Suprapubic skin (tissue), 4 donors: Measurements from ENCODE around the gene ZNF205. TPM values are rescaled to one million over a fixed set of nuclear protein-coding genes. Genes with fewer than 3 reads are reported as not detected.

Experiments used
- DNase-seq, 2 donors: peaks; one replicate each; pipeline ENCODE4 v3.0.0-alpha.2; 2019; ENCODE audit warnings: low spot score in 2 of 2
- H3K27ac ChIP-seq: fragments of 200-600 bp; sonication (generic); one replicate; pipeline ENCODE4 v1.5.1; 2019
- H3K27me3 ChIP-seq: fragments of 200-600 bp; sonication (generic); one replicate; pipeline ENCODE4 v1.5.1; 2019
- H3K36me3 ChIP-seq: fragments of 200-600 bp; sonication (generic); one replicate; pipeline ENCODE4 v1.5.1; 2019
- H3K4me1 ChIP-seq: fragments of 200-600 bp; sonication (generic); one replicate; pipeline ENCODE4 v1.5.1; 2019
- H3K4me3 ChIP-seq: fragments of 200-600 bp; sonication (generic); one replicate; pipeline ENCODE4 v1.5.1; 2019; ENCODE audit warnings: mild to moderate bottlenecking
- H3K9me3 ChIP-seq: fragments of 200-600 bp; sonication (generic); one replicate; pipeline ENCODE4 v1.5.1; 2019
- CTCF ChIP-seq, 2 donors: fragments of 200-600 bp in 1 of 2; fragments of 450-650 bp in 1 of 2; sonication (generic) in 1 of 2; IDR thresholded peaks; one replicate each; pipeline ENCODE4 v1.5.1; 2016 to 2019; ENCODE audit warnings: antibody characterized with exemption in 2 of 2, mild to moderate bottlenecking in 1 of 2, moderate library complexity in 1 of 2
- EP300 ChIP-seq: sonication (generic); formaldehyde crosslinking; IDR thresholded peaks from one replicate; pipeline ENCODE4 v1.6.1; 2017; ENCODE audit warnings: antibody characterized with exemption
- POLR2A ChIP-seq, 2 donors: fragments of 450-650 bp; IDR thresholded peaks; one replicate each; pipeline ENCODE4 v1.6.1; 2017; ENCODE audit warnings: antibody characterized with exemption in 2 of 2, mild to moderate bottlenecking in 2 of 2, moderate library complexity in 2 of 2
- POLR2AphosphoS5 ChIP-seq, 3 donors: sonication (generic); formaldehyde crosslinking; IDR thresholded peaks; one replicate each; pipeline ENCODE4 v1.6.1; 2017; ENCODE audit warnings: antibody characterized with exemption in 3 of 3
- whole genome bisulfite sequencing: methylation state at CpG from one replicate; pipeline ENCODE4 v1.1.5; 2018; 5-methylcytosine and 5-hydroxymethylcytosine counted together
- total RNA-seq, 4 donors: library from RNA; depleted of rRNA; stranded (reverse); fragments of >200 nt; gene quantifications; one replicate each; pipeline ENCODE4 v1.1.0, GENCODE V29; 2016

Gene ZNF205
- total RNA-seq, 4 donors from 2014 or later, result 18.3 to 22.5 (median 20.9) TPM

GRCh38 chr16:3115003-3115402, 2.6 kb downstream of the ZNF205 start:
- no peaks in the 10 kb centered on the region for H3K27me3 ChIP-seq
- H3K9me3 ChIP-seq, result no peaks in the 10 kb centered on the region
- H3K4me1 ChIP-seq, result peaks cover 27% of the 10 kb centered on the region
- WGBS, result 90% methylated on average over 7 of the region's 12 CpGs
- no peak for DNase-seq
- H3K27ac ChIP-seq, result no peak overlapping the region
- H3K4me3 ChIP-seq, result no peak overlapping the region
- TF ChIP-seq POLR2AphosphoS5 (IDR thresholded peaks at IDR 0.05) (no peak), POLR2A (IDR thresholded peaks at IDR 0.05) (no peak), CTCF (IDR thresholded peaks at IDR 0.05) (no peak), EP300 (no peak)
- H3K36me3 ChIP-seq, result peaks cover 42% of the 10 kb centered on the region

GRCh38 chr16:3115561-3115960, 3.2 kb downstream of the ZNF205 start:
- DNase-seq, result no peak
- H3K36me3 ChIP-seq, result peaks cover 47% of the 10 kb centered on the region
- WGBS, result 78% methylated on average over 10 of the region's 14 CpGs
- no peaks in the 10 kb centered on the region for H3K9me3 ChIP-seq
- no peak for TF ChIP-seq EP300
- H3K27me3 ChIP-seq, result no peaks in the 10 kb centered on the region
- peaks cover 27% of the 10 kb centered on the region for H3K4me1 ChIP-seq
- no peak overlapping the region for H3K27ac ChIP-seq
- H3K4me3 ChIP-seq, result no peak overlapping the region

- no peaks in the 10 kb centered on the region for H3K9me3 ChIP-seq
- 87% methylated on average over 14 of the region's 16 CpGs for WGBS
These were observed 5.9 kb downstream of the ZNF205 start for GRCh38 chr16:3118204-3118790.

GRCh38 chr16:3118846-3119245, 6.5 kb downstream of the ZNF205 start:
- no peak for TF ChIP-seq POLR2A (IDR thresholded peaks at IDR 0.05)
- TF ChIP-seq EP300, result no peak
- TF ChIP-seq CTCF (IDR thresholded peaks at IDR 0.05), result no peak
- no peak for TF ChIP-seq POLR2AphosphoS5 (IDR thresholded peaks at IDR 0.05)
- no peaks in the 10 kb centered on the region for H3K27me3 ChIP-seq
- 96% methylated on average over 7 of the region's 20 CpGs for WGBS
- H3K4me3 ChIP-seq, result no peak overlapping the region
- peaks cover 13% of the 10 kb centered on the region for H3K4me1 ChIP-seq
- H3K27ac ChIP-seq, result no peak overlapping the region
- H3K36me3 ChIP-seq, result peaks cover 51% of the 10 kb centered on the region
- no peaks in the 10 kb centered on the region for H3K9me3 ChIP-seq
- no peak for DNase-seq

More at GRCh38 chr16:3118204-3118790, 5.9 kb downstream of the ZNF205 start:
- peaks cover 13% of the 10 kb centered on the region for H3K4me1 ChIP-seq
- H3K27me3 ChIP-seq, result no peaks in the 10 kb centered on the region
- H3K27ac ChIP-seq, result no peak overlapping the region
- H3K4me3 ChIP-seq, result no peak overlapping the region
- peaks cover 51% of the 10 kb centered on the region for H3K36me3 ChIP-seq
- no peak for DNase-seq
- TF ChIP-seq POLR2AphosphoS5 (IDR thresholded peaks at IDR 0.05), result no peak
- no peak for TF ChIP-seq CTCF (IDR thresholded peaks at IDR 0.05)
- no peak for TF ChIP-seq EP300
- TF ChIP-seq POLR2A (IDR thresholded peaks at IDR 0.05), result no peak

- TF ChIP-seq CTCF (IDR thresholded peaks at IDR 0.05) (no peak), EP300 (no peak), POLR2A (IDR thresholded peaks at IDR 0.05) (no peak), POLR2AphosphoS5 (IDR thresholded peaks at IDR 0.05) (no peak)
- 91% methylated on average over 16 of the region's 33 CpGs for WGBS
These were observed 6.9 kb downstream of the ZNF205 start for GRCh38 chr16:3119286-3119685.

More at GRCh38 chr16:3119286-3119685, 6.9 kb downstream of the ZNF205 start:
- peaks cover 51% of the 10 kb centered on the region for H3K36me3 ChIP-seq
- H3K9me3 ChIP-seq, result no peaks in the 10 kb centered on the region
- no peaks in the 10 kb centered on the region for H3K27me3 ChIP-seq
- H3K4me1 ChIP-seq, result peaks cover 9% of the 10 kb centered on the region
- H3K27ac ChIP-seq, result no peak overlapping the region
- H3K4me3 ChIP-seq, result no peak overlapping the region
- DNase-seq, result no peak
